H9 (cell line): ENCODE results near the gene CXorf58. TPM values are rescaled to one million over a fixed set of nuclear protein-coding genes. Genes with fewer than 3 reads are reported as not detected.

Source experiments
- DNase-seq: peaks from one replicate; pipeline ENCODE4 v3.0.0-alpha.2; 2017
- H2AFZ ChIP-seq: one replicate; pipeline ENCODE4 v1.6.1; 2013; ENCODE audit warnings: mild to moderate bottlenecking, low read length, control low read depth, moderate library complexity
- H2AK5ac ChIP-seq: 2 replicates; pipeline ENCODE4 v1.6.1; 2013; ENCODE audit warnings: low read length, control low read depth, mixed read lengths; ENCODE audit not compliant: insufficient read length
- H2BK120ac ChIP-seq: one replicate; pipeline ENCODE4 v1.6.1; 2013; ENCODE audit warnings: low read depth, mild to moderate bottlenecking, low read length, control low read depth, inconsistent platforms; ENCODE audit not compliant: poor library complexity, severe bottlenecking
- H2BK12ac ChIP-seq: 2 replicates; pipeline ENCODE4 v1.6.1; 2013; ENCODE audit warnings: low read length, control low read depth, mixed read lengths, low read depth; ENCODE audit not compliant: insufficient read length
- H2BK15ac ChIP-seq: 2 replicates; pipeline ENCODE4 v1.6.1; 2013; ENCODE audit warnings: low read depth, low read length, control low read depth
- H2BK20ac ChIP-seq: one replicate; pipeline ENCODE4 v1.6.1; 2013; ENCODE audit warnings: low read depth, mild to moderate bottlenecking, low read length, control low read depth, inconsistent platforms; ENCODE audit not compliant: poor library complexity, severe bottlenecking
- H2BK5ac ChIP-seq: 2 replicates; pipeline ENCODE4 v1.6.1; 2013; ENCODE audit warnings: low read length, control low read depth, mixed read lengths; ENCODE audit not compliant: insufficient read length
- H3K14ac ChIP-seq: 2 replicates; pipeline ENCODE4 v1.6.1; 2013; ENCODE audit warnings: low read length, control low read depth; ENCODE audit not compliant: insufficient read depth
- H3K18ac ChIP-seq: 2 replicates; pipeline ENCODE4 v1.6.1; 2013; ENCODE audit warnings: low read depth, mild to moderate bottlenecking, mixed read lengths, low read length, control low read depth; ENCODE audit not compliant: insufficient read length
- H3K23ac ChIP-seq: 2 replicates; pipeline ENCODE4 v1.6.1; 2013; ENCODE audit warnings: low read length, control low read depth, mixed read lengths, low read depth; ENCODE audit not compliant: insufficient read length
- H3K23me2 ChIP-seq: 2 replicates; pipeline ENCODE4 v1.6.1; 2013; ENCODE audit warnings: low read depth, mild to moderate bottlenecking, mixed read lengths, low read length, control low read depth; ENCODE audit not compliant: insufficient read length, poor library complexity, severe bottlenecking
- H3K27ac ChIP-seq: 2 replicates; pipeline ENCODE4 v1.5.1; 2013; ENCODE audit warnings: low read length, control low read depth, mixed read lengths, low read depth; ENCODE audit not compliant: insufficient read length
- H3K27me3 ChIP-seq: 2 replicates; pipeline ENCODE4 v1.6.1; 2013; ENCODE audit warnings: low read length, control low read depth, inconsistent platforms; ENCODE audit not compliant: insufficient read depth
- H3K4ac ChIP-seq: 2 replicates; pipeline ENCODE4 v1.6.1; 2013; ENCODE audit warnings: low read depth, mild to moderate bottlenecking, control low read depth, inconsistent platforms, low read length, moderate library complexity
- H3K4me1 ChIP-seq: 2 replicates; pipeline ENCODE4 v1.6.1; 2013; ENCODE audit warnings: low read length, control low read depth, inconsistent platforms; ENCODE audit not compliant: insufficient read depth
- H3K4me2 ChIP-seq: 2 replicates; pipeline ENCODE4 v1.6.1; 2013; ENCODE audit warnings: low read length, control low read depth, mixed read lengths; ENCODE audit not compliant: insufficient read length, insufficient read depth
- H3K56ac ChIP-seq: 2 replicates; pipeline ENCODE4 v1.6.1; 2013; ENCODE audit warnings: low read depth, mild to moderate bottlenecking, mixed read lengths, low read length, control low read depth; ENCODE audit not compliant: insufficient read length
- H3K79me1 ChIP-seq: 2 replicates; pipeline ENCODE4 v1.6.1; 2013; ENCODE audit warnings: low read depth, mild to moderate bottlenecking, moderate library complexity, low read length, control low read depth, inconsistent platforms; ENCODE audit not compliant: insufficient read depth, poor library complexity, severe bottlenecking
- H3K79me2 ChIP-seq: 2 replicates; pipeline ENCODE4 v1.6.1; 2013; ENCODE audit warnings: low read length, control low read depth, inconsistent platforms; ENCODE audit not compliant: insufficient read depth
- H3K9ac ChIP-seq: 2 replicates; pipeline ENCODE4 v1.6.1; 2013; ENCODE audit warnings: low read length, control low read depth, mixed read lengths; ENCODE audit not compliant: insufficient read length; ENCODE audit errors: extremely low read depth
- H3K9me3 ChIP-seq: one replicate; pipeline ENCODE4 v1.6.1; 2013; ENCODE audit warnings: low read depth, low read length, inconsistent platforms; ENCODE audit not compliant: control insufficient read depth
- H3T11ph ChIP-seq: one replicate; pipeline ENCODE4 v1.6.1; 2013; ENCODE audit warnings: mild to moderate bottlenecking, low read length, control low read depth, inconsistent platforms
- H4K20me1 ChIP-seq: one replicate; pipeline ENCODE4 v1.6.1; 2013; ENCODE audit not compliant: control insufficient read depth, insufficient read length, insufficient read depth
- H4K5ac ChIP-seq: 2 replicates; pipeline ENCODE4 v1.6.1; 2013; ENCODE audit warnings: low read depth, mild to moderate bottlenecking, mixed read lengths, low read length, control low read depth; ENCODE audit not compliant: insufficient read length
- H4K8ac ChIP-seq: replicated peaks from 2 replicates; pipeline ENCODE4 v1.6.1; 2013; ENCODE audit warnings: low read length, control low read depth, mixed read lengths, low read depth; ENCODE audit not compliant: insufficient read length
- H4K91ac ChIP-seq: 2 replicates; pipeline ENCODE4 v1.6.1; 2013; ENCODE audit warnings: low read depth, mild to moderate bottlenecking, moderate library complexity, mixed read lengths, low read length, control low read depth; ENCODE audit not compliant: insufficient read length
- H3K27ac Mint-ChIP-seq, 3 experiments: 2 replicates in 2 of 3; 3 replicates in 1 of 3; pipeline ENCODE4 v1.8.0; 2020 to 2021; ENCODE audit warnings: mixed read lengths in 3 of 3, mild to moderate bottlenecking in 1 of 3, moderate library complexity in 1 of 3
- H3K27me3 Mint-ChIP-seq: 2 replicates; pipeline ENCODE4 v1.8.0; 2021; ENCODE audit warnings: low read depth, mild to moderate bottlenecking, moderate library complexity, mixed read lengths
- H3K36me3 Mint-ChIP-seq, 3 experiments: 2 replicates in 2 of 3; 3 replicates in 1 of 3; pipeline ENCODE4 v1.8.0; 2020 to 2021; ENCODE audit warnings: low read depth in 3 of 3, mixed read lengths in 3 of 3; ENCODE audit not compliant: insufficient read depth in 1 of 3
- H3K4me1 Mint-ChIP-seq, 2 experiments: 2 replicates each; pipeline ENCODE4 v1.8.0; 2020; ENCODE audit warnings: mixed read lengths in 2 of 2
- H3K4me3 Mint-ChIP-seq, 2 experiments: 2 replicates in 1 of 2; 3 replicates in 1 of 2; pipeline ENCODE4 v1.8.0; 2020 to 2021; ENCODE audit warnings: mild to moderate bottlenecking in 2 of 2, mixed read lengths in 2 of 2, moderate library complexity in 1 of 2
- H3K9me3 Mint-ChIP-seq, 2 experiments: 2 replicates in 1 of 2; 3 replicates in 1 of 2; pipeline ENCODE4 v1.8.0; 2020; ENCODE audit warnings: mild to moderate bottlenecking in 2 of 2, mixed read lengths in 2 of 2, moderate library complexity in 1 of 2
- WGBS: extraction: QIAGEN DNeasy Blood & Tissue Kit; methylation state at CpG from one replicate; pipeline ENCODE4 v1.1.7; 2013; ENCODE audit warnings: missing lambda C conversion rate, low lambda C conversion rate, mixed read lengths; ENCODE audit not compliant: insufficient read length; ENCODE audit errors: extremely low coverage; 5-methylcytosine and 5-hydroxymethylcytosine counted together
- total RNA-seq: library from RNA; stranded (reverse); gene quantifications from 2 replicates; pipeline ENCODE4 v1.2.1, GENCODE V29; 2021
- TF ChIP-seq, protein P1 (sequence below): fragments of 200-600 bp; sonication (generic); conservative IDR thresholded peaks from 3 replicates; pipeline ENCODE4 v1.8.0; 2021; ENCODE audit warnings: antibody characterized with exemption, mild to moderate bottlenecking

The CXorf58 gene
- total RNA-seq, 1 experiment from 2014 or later, result not detected

DNA sequence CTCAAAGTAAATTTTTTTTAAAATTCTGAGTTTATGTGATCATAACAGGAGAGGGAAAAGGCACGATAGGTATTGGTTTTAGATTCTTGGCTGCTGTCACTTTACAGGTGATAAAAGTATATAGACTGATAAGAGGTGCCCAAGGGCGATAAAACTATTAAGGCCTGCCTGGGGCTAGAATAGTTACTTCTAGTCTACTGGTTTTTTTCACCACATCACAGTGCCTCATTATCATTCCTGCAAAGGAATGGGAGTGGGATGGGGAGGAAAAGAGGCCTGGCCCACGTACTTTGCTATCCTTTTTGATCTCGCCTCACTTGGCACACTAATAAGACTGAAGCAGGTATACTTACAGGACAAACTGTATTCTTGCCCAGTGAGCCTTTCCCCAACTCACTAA, 46.6 kb downstream of the CXorf58 start:
- Histone ChIP-seq H3K56ac (no peak overlapping the region), H2AK5ac (no peak overlapping the region), H4K20me1 (no peaks in the 10 kb centered on the region), H3K23ac (no peak overlapping the region), H2BK5ac (no peak overlapping the region), H4K5ac (no peak overlapping the region), H3K79me1 (no peaks in the 10 kb centered on the region), H3K18ac (no peak overlapping the region), H3K4me2 (no peak overlapping the region), H3K4ac (no peak overlapping the region), H3K9me3 (no peaks in the 10 kb centered on the region), H3K23me2 (no peaks in the 10 kb centered on the region), H3K27me3 (no peaks in the 10 kb centered on the region), H3K79me2 (no peaks in the 10 kb centered on the region), H3K14ac (no peak overlapping the region), H3T11ph (no peak overlapping the region), H3K27ac (no peak overlapping the region), H3K9ac (no peak overlapping the region), H2BK12ac (no peak overlapping the region), H3K4me1 (peaks cover 4% of the 10 kb centered on the region), H2AFZ (no peak overlapping the region), H4K91ac (no peak overlapping the region), H2BK15ac (no peak overlapping the region), H2BK120ac (no peak overlapping the region), H4K8ac (no peak overlapping the region), H2BK20ac (no peak overlapping the region)
- H3K27ac Mint-ChIP-seq, result no peak overlapping the region; a peak in 2 of 7 replicates
- no peaks in the 10 kb centered on the region for H3K27me3 Mint-ChIP-seq
- H3K9me3 Mint-ChIP-seq, result no peaks in the 10 kb centered on the region; a peak in 1 of 5 replicates
- no peaks in the 10 kb centered on the region for H3K36me3 Mint-ChIP-seq
- peaks cover 25 to 27% of the 10 kb centered on the region in 2 experiments for H3K4me1 Mint-ChIP-seq
- no CpG with 5 or more reads among the region's 4 CpGs for WGBS
- TF ChIP-seq, protein P1, sequence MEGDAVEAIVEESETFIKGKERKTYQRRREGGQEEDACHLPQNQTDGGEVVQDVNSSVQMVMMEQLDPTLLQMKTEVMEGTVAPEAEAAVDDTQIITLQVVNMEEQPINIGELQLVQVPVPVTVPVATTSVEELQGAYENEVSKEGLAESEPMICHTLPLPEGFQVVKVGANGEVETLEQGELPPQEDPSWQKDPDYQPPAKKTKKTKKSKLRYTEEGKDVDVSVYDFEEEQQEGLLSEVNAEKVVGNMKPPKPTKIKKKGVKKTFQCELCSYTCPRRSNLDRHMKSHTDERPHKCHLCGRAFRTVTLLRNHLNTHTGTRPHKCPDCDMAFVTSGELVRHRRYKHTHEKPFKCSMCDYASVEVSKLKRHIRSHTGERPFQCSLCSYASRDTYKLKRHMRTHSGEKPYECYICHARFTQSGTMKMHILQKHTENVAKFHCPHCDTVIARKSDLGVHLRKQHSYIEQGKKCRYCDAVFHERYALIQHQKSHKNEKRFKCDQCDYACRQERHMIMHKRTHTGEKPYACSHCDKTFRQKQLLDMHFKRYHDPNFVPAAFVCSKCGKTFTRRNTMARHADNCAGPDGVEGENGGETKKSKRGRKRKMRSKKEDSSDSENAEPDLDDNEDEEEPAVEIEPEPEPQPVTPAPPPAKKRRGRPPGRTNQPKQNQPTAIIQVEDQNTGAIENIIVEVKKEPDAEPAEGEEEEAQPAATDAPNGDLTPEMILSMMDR, result no peak
- no peak for DNase-seq
- H3K4me3 Mint-ChIP-seq, result no peak overlapping the region
